ENCODE results near the gene FOS.

GRCh38 chr14:75254901-75255584, 23.6 kb upstream of the FOS start:
- TF ChIP-seq CTCF (IDR thresholded peaks at IDR 0.05) = no peak
- no peak for TF ChIP-seq POLR2AphosphoS5 (IDR thresholded peaks at IDR 0.05)
- no peak for TF ChIP-seq EP300 (IDR thresholded peaks at IDR 0.05)
